Kasumi-1 (cell line): ENCODE results near the gene FABP1.

Experiments used
- DNase-seq, 2 experiments: peaks; one replicate each; lab custom pipeline; 2025; lab: John Stamatoyannopoulos, UW

Gene FABP1

DNA sequence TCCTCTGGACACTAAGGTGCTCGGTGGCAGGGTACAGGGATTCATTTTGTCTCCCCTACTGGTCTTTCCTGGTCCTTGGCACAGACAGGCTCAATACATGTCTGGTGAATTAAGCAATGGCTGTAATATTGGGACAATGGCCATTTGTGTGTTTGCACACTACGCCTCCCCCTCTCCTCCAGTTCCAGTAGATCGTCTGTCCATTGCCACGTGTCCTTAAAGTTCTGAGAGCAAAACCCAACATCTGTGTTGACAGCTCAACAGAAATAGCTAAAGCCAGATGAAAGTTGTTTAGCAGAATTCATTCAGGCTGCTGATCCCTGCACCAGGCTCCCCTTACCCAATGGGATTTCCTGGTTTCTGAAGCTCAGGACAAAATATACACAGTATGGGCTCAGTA lies 9.0 kb upstream of the FABP1 start:
- no peak for DNase-seq

DNA sequence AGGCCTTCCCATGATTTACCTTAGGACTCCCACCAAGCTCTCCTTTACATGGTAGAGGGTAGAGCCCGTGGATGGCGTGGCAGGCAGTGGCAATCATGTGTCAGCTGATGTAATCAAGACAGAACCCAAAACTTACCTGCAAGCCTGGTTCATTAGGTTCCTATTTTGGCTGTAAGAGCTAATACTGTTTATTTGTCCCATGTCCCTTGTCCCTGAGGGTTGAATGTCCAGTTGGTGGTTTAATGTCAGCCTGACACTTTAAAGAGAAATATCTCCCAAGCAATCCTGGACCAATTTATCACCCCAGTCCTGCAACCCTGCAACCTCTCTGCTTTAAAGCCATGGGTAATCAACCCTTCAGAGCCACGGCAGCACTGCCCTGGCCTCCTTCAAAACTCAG lies 6.0 kb upstream of the FABP1 start:
- DNase-seq = no peak

DNA sequence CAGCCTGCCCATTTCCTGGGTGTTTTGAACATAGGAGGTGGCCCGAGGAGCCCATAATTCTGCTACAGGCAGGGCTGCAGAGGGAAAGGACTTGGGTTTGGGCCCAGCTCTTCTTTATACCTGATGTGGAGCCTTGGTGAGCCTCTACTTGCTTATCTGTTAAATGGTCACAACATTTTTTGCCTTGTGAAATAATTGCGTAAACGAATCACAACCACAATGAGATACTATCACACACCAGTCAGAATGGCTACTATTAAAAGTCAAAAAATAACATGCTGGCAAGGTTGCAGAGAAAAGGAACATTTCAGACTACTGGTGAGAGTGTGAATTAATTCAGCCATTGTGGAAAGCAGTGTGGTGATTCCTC lies 4.1 kb upstream of the FABP1 start:
- no peak for DNase-seq

DNA sequence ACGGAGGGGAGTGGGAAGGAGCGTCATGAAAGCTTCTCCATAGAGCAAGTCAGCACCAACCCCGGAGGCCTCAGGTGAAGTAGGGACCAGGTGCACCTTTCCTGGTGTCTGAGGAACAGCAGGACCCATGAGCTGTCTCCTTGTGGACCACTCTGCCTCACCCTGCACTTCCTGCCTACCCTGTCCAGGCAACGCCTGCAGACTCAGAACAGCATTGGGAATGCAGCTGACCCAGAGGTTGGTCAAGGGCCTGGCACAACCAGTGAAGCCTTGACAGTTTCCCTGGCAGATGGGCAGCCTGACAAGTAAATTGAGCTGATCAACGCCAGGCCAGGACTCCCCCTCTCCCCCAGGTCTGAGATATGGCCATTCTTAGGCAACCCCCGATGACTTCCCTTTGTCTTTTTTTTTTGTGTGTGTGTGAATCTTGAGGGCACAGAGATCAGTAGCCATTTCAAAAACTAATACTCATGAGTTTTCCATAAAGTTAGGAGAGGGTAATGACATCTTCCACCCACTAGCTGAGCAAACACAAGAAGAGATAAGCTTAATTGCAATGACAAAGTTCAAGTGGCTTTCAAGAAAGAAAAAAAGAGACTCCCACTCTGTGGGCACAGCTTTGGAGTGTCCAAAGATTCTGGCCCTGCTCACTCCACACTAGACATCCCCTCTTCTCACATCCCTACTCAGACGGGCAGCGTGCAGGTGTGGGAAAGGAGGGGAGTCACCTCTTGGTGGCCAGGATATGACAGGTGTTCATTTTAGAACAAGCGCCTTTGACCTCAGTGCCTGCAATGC lies 3.5 kb upstream of the FABP1 start:
- no peak for DNase-seq

DNA sequence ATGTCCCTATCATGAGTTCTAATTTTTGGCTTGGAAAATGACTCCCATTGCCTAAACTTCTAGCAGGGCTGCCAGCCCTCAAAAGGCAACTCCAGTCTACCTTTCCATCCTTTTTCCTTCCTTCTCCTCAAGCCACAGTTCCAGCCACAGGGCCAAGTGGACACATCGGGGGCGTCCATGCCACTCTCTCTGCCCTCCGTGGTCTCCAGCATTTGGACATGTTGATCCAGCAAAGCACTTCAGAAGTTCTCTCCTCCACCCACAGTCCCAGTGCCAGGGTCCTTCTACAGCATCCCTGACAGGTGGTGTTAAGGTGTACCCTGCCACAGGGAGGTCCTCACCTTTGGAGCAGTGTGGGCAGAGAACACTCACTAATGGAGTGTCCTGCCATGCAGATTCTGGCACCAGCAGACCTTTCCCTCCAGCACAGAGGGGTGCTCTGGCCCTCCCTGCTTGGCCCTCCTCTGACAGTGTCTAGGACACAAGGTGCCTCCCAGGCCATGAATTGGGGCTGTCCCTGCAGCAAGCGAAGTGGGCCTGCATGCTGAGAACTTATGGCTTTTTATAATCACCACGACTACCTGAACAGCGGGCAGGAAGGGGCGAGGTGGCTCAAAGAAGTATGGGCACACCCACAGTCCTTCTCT lies 1.6 kb upstream of the FABP1 start:
- no peak for DNase-seq

DNA sequence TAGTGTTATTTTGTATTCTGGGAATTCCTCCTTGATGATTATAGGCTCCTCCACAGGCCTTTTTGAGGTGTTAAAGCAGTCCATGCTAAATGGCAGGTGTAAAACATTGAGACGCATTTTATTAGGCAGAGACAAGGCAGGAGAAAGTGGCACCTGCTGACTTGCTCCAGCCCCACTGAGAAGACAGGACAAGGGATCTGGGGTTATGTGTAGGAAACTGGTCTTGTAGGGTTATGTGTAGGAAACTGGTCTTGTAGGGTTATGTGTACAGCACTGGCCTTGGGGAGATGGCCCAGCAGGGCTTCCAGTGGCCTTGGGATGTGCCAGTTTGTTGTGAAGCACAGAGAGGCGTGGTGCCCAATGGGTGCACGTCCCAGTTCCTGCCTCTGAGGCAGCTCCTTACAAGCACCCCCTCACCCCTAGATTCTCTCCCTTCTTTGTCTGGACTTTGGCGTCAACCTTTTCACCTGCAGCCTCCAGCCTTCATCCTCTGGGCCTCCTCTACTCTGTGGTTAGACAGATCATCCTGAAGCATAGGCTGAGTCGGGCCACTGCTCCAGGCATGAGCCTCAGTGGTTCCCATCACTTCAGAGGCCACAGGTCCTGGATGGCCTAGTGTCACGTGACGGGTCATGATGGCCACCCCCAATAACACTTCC lies 921 bp upstream of the FABP1 start:
- DNase-seq = no peak

DNA sequence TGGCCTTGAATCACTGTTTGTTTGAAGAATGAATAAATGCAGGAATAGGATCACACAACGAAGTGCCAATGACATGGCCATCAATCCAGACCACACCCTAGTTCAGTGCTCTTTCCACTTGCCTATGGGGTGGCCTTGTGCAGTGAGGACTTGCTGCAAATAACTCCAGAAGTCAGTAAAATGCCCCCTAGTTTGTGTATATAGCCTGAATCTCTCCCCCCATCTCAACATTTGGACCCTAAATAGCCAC lies 299 bp downstream of the FABP1 start:
- DNase-seq = no peak

DNA sequence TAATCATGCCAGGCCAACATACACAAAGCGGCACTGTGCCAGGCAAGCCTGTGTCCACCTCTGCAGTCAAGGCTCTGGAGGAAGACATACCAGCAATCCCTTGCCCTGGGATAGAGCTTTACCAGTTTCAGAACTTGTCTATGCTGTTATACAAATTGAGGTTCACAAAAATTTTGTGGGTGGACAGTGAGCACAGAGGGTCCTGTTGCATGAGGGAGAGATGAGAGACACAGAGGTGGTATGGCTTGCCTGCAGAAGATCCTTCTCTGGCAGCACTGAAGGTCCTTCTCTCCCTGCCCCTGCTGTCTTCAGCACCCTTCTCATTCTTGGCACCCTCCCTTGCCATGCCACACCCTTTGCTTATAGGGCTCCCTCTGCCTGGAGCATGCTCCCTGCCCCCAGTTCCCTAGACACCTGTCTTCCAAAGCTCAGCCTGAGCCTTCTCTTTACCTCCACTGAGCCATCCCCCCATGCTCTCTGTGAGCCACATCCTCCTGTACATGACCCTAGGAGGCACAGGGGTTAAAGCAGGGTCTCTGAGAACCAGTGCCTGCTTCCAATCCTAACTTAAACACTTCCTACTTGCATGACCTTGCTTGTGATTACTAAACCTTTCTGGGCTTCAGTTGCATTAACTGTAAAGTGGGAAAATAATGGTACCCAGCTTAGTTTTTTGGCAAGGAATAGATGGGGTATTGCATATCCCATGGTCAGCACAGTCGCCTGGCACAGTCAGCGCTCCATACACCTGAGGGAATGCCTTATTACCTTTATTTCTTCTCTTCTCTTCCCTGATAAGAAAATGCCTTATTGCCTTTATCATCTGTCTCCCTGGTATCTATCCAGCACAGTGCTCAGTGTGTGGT lies 857 bp downstream of the FABP1 start:
- no peak for DNase-seq

DNA sequence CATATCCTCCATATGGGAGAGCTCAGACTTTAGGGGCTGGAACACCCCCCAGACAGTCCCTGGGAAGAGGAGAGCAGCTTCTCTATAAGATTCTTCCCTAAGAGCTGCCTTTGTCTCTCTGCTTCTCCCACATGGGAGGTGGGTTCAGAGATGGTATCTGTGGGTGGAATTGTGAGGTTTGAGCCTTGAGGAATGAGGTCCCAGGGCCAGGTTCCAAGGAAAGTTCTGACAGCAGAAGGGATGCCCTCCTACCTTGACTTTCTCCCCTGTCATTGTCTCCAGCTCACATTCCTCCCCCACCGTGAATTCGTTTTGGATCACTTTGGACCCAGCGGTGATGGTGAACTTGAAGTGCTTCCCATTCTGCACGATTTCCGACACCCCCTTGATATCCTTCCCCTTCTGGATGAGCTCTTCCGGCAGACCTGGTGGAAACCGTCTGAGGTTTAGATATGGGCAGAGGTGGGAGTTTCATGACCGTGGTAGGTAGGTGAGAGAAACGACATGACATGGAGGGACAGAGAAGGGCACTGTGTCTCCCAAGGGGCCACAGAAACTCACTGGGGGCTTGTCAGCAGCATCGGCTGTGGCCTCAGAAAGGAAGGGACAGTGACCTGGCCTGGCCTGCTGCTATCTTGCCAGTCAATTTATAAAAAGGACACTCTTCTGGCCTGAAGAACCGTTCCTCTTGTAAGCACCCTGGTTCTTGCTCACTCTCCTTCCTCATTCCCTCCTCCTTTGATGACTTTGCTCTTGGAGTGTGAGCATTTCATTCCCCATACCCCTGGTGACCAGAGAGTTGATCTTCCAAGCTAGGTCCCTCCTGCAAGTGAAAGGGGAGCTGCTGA lies 1.7 kb downstream of the FABP1 start:
- DNase-seq = no peak

DNA sequence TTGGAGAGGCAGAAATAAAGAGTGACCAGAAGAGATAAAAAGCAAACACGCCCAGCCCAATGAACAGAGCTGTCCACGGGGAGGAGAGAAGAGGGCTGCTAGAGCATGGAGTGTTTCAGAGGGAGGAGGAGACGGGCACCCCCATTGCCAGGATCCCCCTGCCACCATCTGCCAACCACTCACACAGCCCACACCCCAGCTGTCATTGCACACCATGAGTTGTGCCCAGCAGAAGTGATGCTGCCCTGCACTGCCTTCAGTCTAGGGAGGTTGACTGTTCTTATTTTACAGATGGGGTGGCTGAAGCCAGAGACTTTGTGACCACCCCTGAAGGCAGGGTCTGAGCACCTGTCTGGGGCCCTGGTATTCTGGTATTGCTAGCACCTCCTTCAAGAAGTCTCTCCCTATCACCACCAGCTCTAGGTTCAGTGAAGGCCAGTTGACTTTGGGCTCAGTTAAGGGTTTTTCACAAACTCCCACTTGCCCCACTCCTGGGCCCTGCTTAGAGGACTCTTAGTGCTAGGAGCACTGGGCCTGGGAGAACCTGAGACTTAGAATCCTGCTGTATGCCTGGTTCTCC lies 2.4 kb downstream of the FABP1 start:
- no peak for DNase-seq

DNA sequence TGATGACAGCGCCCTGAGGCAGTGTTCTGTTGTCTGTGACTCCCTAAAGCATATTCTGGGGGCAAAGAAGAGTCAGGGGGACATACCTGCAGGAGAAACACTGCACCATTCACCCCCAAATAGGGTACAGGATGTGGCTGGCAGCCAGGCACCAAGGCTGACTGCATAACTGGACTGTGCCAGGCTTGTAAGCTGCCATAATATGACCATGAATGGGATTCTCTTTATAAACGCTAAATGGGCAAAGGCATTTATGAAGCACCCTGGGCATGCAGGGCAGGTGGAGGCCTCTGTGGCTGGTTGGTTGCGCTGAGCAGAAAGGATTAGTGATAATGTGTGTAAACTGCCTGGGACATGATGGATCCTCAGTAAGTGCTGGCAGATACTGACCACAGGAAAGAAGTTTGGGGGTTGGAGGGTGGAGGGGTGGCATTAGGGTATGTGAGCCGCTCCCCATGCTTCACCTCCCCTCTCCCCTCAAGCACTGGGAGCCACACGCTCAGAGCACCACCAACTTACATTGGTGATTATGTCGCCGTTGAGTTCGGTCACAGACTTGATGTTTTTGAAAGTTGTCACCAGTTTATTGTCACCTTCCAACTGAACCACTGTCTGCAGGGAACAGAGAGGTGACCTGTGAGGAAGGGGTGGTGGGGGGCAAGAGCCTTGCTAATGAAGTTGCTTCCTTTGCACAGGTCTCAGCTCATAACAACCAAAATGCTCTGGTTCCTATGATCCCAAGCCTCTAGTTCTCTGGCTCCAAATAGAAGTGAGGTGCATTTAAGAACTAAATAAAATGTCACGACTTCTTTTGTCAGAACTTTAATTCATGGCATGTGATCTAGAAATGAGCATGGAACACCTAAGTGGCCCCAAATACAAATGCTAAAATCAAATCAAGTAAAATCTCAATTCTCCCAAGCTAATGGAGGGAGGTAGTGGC lies 3.6 kb downstream of the FABP1 start:
- no peak for DNase-seq

DNA sequence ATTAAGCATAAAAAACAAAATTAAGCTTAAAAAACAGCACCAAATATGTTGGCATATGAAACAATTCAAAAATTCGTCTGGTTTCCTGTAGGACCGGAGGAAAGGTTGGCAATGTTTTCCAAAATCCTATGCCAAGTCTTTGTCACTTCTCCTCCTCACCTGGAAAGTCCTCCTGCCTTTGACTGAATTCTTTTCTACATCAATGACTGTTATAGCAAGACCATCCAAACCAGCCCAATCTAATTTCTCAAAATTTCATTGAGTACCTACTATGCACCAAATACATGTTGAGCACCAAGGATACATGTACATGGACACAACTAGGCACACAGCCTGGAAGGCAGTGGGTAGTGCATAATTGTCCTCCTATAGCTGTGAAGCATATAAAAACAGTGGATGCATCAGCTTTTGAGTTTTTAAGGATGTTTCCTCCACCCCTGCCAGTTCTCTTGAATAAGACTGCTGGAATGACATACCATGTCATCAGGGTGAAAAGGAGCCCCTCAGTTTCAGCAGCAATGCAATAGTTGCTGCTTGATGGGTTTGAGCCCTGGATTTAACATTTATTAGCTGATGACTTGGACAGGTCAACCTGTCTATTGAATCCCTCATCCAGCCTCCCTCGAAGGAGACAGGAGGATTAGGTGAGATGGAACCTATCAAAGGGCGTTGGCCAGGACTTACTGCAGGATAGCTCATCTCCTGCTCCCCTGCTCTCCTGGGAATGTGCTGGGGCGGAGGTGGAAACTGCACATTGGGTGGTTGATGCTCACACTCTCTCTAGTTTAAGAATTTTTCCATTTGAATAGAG lies 4.5 kb downstream of the FABP1 start:
- no peak for DNase-seq

DNA sequence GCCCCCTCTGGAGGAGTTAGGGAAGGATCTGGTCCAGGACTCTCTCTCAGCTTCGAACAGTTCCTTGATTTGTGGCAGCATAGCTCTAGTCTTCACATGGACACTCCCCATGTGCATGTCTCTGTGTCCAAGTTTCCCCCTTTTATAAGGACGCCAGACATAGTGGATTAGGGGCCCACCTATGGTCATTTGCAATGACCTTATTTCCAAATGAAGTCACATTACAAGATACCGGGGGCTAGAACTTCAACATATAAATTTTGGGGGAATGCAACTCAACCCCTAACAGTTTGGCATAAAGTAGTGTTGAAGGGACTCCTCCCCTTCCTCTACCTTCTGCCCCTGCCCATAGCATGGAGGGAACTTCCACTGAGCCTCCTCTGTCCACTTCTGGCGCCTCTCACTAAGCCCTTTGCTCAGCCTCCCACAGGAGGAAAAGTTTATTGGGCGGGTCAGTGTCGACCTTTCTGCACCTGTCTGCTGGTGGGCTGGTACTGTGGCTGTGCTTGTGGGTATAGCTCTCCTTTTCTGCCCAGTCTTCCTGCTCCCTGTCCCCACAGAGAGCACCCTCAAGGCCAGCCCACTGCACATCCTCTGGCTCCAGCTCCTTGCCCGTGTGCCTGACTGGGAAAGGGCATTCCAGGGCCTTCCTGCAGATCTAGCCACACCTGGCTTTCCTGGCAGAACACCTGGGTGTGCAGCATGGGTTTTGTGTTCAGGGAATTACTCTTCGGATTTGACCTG lies 5.5 kb downstream of the FABP1 start:
- no peak for DNase-seq

DNA sequence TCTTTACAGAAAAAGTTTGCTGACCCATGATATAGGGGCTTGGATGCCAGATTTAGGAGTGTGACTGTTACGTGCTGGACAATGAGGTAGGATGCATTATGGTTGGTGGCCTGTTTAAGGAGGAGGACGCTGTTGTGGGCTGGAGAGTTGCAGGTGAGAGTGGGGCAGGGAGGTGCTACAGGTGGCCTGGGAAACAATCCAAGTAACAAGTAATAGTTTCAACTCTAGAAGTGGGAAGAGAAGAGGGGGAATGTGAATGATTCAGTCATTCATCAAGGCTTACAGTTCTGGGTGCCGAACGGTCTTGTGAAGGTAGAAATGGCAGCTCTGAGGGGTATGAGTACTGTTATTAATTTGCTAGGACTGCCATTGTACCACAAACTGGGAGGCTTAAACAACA lies 6.2 kb downstream of the FABP1 start:
- DNase-seq = no peak

DNA sequence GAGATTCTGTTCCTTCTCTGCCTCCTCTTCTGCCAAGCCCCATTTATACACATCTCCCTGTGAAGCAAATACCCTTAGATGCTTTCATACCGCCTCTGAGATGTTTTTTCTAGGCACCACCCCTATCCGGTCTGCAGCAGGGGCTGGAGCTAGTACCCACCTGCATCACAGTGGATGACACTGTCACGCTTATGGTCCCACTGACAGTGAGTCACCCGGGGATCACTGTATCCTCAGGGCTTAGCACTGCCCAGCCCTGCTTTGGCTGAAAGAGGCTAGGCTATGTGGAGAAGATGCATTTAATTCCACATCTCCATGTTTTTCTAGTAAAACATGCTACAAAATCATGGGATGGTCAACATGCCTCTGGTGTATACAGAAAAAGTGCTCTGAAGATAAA lies 9.9 kb downstream of the FABP1 start:
- no peak for DNase-seq

DNA sequence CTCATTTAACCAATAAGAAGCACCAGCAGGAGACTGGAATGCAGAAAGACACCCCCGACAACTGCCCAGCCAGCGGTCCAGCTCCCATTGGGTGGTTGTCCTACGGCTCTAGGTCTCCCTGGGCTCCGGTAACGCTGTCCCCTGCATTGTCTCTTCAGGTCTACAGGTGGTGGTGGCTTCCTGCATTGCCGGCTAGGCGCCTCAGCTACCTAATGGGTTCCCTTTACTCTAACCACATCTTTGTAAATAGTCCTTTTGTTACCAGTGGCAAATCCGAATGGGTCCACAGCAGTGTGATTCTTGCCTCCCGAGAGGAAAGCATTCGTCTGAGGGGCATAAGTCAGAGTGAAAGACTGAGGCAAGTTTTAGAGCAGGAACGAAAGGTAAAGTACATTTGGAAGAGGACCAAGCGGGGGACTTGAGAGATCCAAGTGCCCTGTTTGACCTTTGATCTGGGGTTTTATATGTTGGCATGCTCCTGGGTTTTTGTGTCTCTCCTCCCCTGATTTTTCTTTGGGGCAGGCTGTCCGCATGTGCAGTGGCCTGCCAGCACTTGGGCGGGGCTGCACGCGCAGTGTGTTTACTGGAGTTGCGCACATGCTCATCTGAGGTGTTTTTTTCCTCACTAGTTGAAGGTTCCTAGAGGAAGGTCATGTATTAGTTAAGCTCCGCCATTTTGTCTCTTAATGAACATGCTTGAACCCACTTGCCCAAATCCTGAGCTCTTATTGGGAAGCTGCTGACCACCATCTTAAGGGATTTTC lies 11.0 kb downstream of the FABP1 start:
- DNase-seq = no peak

DNA sequence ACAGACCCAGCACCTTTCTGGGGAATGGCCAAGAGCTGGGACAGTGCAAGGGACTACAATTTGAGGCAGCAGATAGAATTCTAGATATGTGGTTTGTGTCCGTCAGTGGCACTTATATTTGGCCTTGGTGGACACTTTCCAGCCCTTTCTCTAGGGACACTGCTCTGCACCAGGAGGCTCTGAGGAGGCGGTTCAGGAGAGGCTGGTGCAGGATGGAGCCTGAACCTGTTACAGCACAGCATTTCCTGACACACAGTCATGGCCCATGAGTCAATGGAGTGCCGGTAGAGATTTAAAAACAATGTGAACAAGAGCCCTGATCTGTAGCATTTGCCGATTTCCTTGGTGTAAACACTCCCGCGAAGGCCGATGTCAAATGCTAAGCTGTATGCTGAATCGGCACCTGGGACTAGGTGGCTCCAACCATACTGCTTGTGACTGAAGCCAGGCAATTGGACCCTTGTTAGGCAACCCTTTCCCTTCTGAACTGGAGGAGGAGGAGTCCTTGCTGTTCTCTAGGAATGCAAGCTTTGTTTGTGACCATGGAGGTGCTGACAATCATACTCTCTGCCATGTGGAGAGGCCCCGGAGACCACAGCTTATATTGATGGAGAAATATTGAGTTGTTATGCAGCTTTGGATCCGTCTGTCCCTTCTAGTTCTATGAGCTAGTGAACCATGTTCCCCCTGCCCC lies 11.9 kb downstream of the FABP1 start:
- DNase-seq = no peak
